Activated naive CD4-positive, alpha-beta T cell (primary cell): ENCODE data around the gene MPPED1.

Source experiments
- DNase-seq, 4 experiments: peaks; one replicate each; lab custom pipeline; 2025; lab: John Stamatoyannopoulos, UW

Gene MPPED1

DNA sequence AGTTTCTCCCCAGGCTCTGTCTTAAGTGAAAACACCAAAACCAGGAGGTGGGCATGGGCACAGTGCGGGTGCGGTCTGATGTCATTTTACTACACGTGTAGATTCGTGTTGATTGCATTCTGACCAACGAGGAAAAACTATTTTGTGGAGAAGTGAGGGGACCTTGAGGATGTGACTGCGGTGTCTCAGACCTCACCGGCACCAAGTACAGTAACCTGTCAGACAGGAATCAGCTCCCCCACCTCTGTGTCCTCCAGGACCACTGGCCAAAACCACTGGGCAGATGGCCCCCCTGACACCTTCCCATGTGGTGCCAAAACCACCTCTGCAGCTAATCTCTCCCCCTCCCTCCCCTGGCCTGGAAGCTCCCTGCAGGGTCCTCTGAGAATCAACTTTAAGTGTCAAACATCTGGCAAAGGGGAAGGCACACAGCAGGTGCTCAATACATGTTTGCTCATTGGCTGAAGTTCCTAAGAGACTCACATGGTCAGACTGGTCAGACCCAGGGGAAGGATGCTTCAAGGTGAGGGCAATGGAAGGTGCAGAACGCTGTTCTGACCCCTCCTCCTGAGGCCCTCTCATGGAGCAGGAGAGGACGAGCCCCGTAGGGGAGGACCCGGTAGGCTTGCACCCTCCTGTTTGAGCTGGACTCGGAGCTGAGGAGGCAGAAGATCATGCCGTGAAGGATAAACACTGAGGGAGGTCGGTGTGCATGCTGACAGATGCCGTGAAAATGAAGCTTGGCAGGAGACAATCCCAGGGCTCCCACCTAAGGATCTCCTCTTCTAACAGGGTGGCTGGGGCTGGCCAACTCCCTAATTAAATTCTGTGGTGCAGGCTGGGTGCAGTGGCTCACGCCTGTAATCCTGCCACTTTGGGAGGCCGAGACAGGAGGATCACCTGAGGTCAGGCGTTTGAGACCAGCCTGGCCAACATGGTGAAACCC, 129.9 kb downstream of the MPPED1 start:
- DNase-seq: no peak

DNA sequence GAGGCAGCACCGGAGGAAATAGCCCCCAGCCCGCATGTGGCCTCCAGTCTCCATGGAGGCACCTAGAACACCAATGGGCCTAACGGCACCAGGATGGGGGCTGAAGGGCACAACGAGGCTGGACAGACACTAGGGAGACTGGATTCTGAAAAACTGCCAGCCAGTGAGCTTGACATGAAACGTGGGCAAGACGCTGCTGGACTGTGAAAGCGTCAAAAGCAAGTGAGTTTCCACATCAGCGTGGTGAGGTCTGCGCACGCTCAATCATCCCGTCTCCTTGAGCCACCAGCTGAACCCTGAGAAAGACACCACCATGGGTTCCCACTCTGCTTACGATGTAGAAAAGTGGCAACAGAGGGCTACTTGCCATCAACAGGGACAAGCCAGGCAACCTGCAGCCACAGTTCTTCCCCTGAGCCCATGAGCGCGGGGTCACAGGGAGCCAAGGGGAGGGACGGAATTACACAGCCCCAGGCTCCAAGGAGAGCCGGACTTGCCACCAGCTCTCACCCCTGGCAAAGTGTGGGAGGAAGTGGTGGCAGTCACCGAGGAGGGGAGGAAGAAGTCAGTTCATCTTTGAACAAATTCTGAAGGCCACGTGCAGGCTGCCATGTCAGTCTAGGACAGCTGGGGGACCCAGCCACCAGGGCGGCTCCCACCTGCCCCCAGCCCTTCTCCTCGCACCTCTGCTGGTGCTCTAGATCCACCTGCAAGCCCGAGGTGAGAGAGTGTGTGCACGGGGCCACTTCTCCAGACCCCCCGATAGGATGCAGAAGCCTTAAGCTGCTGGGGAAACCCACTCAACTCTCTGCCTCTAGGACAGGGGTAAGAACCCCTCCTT, 131.1 kb downstream of the MPPED1 start:
- DNase-seq: no peak

DNA sequence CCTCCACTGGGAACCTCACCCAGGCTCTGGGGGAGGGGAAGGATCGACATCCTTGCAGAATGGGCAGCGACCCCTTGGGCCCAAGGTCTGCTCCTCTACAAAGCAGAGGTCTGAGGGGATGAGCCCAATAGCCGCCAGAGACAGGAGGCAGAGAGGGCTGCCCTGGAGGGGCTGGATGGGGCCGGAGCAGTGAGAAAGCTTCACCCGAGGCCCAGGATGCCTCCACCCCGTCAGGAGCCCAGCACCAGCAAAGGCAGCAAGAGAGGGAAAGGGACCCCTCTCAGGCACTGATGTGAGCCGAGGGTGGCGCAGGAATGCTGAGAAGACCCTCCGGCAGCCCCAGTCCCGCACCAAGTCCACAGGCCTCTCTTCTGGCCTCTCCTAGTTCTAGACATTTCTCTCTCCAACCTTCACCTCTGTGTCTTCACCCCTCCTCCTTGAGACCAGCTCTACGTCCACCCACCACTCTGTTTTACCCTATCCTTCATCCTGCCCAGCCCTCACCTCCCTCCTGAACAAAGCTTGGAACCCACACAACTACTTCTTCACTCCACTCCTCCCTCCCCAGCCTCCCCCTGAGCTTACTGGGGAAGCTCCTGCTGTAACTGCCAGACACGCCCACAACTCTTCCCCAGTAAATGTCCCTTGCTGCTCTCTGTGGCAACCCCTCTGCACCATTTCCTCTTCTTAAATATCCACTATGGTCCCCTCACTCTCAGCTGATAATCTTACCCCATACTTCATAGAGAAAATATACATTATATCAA, 131.9 kb downstream of the MPPED1 start:
- DNase-seq: no peak

DNA sequence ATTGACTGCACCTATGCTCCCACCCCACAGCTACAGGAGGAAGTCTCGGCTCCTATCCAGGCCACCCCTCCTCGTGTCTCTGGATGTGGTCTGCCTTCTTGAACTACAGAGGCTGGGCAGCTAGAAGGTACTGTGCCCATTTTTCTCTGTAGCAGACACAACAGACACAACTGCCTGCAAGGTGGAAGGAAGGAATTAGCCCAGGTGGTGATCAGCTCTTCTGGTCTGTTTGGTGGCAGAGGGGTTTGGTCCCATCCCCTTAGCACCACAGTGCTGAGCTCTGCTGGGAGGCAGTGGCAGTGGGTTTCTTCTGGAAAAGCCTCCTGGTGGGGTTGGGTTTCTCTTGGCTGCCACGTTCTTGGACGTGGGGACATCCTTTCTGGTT, 132.5 kb downstream of the MPPED1 start:
- no peak for DNase-seq

DNA sequence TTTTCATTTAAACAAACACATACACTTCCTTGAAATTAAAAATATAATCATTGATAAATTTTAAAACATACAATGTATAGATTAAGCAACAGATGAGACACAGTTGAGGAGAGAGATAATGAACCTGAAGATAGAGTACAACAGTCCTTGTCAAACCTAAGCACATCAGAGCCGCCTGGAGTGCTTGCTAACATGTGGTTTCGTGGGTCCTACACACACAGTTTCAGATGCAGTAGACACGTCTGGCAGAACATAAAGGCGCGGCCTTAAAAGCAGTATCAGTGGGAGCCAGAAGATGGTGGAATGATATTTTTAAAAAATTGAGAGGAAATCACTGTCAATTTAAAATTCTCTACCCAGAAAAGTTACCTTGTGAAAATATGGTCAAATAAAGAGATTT, 134.4 kb downstream of the MPPED1 start:
- no peak for DNase-seq

DNA sequence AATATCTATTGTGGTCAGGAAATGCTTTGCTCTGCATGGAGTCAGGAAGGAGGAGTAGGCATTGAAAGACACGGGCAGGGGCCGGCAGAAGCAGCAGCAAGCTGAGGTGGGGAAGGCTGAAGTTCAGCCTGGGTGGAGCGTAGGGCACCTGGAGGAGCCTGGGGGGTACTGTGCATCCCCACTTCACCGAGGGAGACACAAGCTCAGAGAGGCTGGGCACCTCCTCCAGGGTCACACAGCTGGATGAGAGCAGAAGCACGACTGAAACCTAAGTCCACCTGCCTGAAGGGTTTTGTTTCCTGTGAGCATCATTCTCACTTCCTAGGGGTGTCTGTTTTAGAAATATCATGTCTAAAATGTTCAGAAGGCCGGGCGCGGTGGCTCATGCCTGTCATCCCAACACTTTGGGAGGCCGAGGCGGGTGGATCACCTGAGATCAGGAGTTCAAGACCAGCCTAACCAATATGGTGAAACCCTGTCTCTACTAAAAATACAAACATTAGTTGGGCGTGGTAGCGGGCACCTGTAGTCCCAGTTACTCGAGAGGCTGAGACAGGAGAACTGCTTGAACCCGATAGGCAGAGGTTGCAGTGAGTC, 138.3 kb downstream of the MPPED1 start:
- DNase-seq: no peak

DNA sequence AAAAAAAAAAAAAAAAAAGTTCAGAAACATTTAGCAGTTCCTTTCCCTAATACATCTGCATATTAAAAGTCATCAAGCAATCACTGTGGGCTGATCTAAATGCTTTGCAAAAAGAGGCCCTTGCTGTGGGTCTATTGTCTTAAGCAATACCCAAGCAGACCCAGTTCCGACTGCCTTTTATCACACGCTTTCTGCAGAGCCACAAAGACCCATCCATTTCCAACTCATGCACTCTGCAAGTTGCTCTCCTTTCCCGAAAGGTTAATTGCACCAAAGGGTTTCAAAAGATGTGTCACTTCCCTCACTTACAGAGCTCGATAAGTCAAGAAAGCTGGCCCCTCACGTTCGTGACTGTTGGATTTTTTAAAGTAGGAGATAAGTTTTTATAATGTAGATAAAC, 138.9 kb downstream of the MPPED1 start:
- DNase-seq: no peak

DNA sequence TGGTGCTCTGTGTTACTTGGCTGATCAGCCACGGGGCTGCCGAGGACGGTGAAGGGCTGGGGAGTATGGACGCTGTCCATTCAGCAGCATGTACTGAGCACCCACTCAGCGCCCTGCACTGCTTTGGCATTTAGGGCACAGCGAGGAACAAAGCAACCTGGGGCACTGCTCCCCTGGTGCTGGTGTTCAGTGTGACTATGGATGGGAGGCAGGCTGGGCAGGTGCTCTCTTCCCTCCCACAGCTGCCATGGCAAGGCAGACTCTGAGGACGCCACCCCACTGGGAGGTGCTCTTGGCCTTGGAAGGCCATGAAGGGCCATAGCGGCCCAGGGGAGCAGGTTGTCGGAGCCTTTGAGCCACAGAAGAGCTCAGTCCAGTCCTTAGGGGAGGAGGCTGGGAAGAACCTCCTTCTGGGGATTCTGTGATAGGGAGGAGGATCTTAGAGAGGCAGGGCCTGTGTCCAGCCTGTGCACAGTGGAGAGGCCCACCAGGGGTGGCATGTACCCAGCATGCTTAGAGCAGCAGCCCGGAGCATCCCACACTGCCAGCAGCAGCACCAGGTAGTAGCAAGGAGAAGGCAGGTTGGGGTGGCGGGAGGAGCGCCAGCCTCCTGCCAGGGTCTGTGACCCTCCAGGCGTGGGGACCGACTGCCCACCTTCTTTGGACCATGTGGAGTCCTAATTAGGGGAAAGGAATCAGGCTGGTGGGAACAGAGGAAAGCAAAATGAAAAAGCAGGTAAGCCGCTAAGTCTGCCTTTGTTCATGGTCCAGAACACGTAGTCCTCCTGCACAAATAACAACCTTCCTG, 141.8 kb downstream of the MPPED1 start:
- no peak for DNase-seq

DNA sequence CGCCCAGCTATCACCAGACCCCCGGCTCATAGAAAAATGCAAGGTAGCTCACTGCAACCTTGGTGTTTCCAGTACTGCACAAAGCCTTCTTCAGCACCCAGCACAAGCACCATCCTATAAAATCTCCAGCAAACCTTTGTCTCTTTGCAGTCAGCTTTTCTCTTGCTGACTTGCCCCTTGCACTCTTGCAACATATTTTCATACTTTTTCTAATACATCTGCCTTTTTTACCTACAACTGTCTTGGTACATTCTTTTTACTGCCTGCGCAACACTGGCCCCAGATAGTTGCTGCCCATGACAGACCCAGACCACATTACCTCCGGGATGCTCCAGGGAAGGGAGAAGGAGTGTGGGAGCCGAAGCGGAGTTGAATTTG, 142.4 kb downstream of the MPPED1 start:
- DNase-seq: no peak

DNA sequence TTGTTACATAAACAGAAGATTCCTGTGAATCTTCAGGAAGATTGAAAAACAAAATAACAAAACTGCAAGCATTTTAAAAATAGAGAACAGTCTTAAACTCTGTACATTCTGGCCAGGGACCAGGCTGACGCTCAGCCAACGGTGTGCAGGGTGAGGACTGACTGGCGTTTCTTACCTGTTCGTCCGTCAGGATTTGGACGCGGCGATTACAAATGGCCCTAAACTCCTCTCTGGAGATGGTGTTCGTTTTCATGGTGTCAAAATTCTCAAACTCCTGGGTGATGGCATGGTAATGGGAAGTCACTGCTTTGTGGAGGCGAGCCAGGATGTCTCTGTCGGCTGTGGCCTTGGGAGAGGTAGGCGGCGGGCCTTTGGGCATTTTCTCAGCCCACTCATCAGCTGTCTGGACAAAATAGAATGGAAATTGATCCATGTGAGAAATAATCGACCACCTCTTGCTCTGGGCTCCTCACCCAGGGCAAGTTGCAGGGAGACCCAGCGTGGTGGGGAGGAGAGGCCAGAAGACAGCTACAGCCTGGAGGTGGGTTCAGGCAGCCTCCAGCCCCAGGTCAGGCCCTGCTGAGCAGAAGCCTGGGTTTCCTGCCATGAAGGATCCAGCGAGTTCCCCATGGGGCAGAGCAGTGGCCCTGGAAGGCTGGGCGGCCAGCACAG, 143.0 kb downstream of the MPPED1 start:
- no peak for DNase-seq

DNA sequence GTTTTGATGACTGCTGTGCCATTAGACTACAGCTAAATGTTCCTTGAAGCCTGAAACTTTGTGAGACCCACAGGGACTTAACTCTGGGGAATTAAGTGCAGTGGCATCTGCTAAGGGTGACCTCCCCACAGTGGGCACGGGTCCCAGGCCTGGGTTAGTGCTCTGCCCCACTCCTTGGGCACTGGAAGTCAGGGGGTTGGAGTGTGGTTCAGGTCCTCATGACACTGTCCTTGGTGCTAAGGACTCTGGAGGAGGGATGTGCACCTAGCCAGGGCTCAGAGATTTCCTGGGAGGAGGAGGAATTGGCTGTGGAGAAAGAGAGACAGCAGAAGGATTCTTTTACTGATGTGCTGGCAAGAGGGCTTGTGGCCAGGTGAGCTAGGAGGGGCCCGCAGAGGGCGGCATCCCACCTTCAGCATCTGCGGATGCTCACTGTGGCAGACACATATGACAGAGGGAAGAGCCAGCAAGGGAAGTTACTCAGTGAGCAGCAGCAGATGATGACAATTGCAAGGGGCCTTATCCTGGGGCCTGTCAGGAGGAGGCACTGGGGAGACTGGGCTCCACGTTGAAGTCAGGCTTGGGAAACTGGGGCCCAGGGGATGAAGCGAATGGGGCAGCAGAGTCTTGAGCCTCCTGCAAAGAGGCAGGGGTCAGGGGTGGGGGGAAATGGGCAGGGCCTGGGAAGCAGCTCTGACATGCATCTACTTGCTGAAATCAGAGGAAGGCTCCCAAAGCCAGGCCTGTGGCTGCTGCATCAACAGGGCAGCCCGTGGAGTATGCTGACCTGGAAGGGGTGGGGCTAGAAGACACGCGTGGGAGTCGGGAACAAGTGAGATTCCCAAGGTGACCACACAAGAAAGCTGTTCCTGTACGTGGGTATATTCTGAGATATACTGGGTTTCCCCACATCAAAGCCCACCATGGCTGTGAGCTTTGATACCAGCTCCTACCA, 144.0 kb downstream of the MPPED1 start:
- no peak for DNase-seq
